Measurements from ENCODE around the gene GNPTG. TPM values are rescaled to one million over a fixed set of nuclear protein-coding genes. Genes with fewer than 3 reads are reported as not detected.

Gene GNPTG
- total and polyA plus RNA-seq, 2 donors (not counting 3 experiments of a cell fraction or from before 2014, with no cell fraction given): 51.6 to 109 TPM

- no peak overlapping the region for H2AFZ ChIP-seq (ENCODE audit: low read depth, low read length)
- H3K4me2 ChIP-seq (ENCODE audit: insufficient read depth, low read length): no peak overlapping the region
- H3K9me1 ChIP-seq (replicated peaks; ENCODE audit: control insufficient read depth, extremely low read depth, insufficient read depth, low read length): no peaks in the 10 kb centered on the region
- dilution Hi-C loops (cut with MboI; ENCODE audit: extremely low pct_ligation_motif_present, low sequenced_read_pairs) (no loop called here), intact Hi-C loops (cut with micrococcal nuclease) (no loop called here)
- no peaks in the 10 kb centered on the region for H3K9me3 ChIP-seq (replicated peaks; ENCODE audit: control insufficient read depth, insufficient read depth, low read length)
- no peak overlapping the region for H3K4me3 ChIP-seq (replicated peaks in 1 of 3; ENCODE audit: insufficient read depth in 1 of 3, low read depth in 1 of 3, low read length in 3 of 3)
- TF ChIP-seq FOS (IDR thresholded peaks at IDR 0.05; ENCODE audit: borderline replicate concordance, insufficient read depth, low read length) (no peak), MAX (IDR thresholded peaks at IDR 0.05; ENCODE audit: insufficient read depth, insufficient read length) (no peak), CTCF (IDR thresholded peaks at IDR 0.05; ENCODE audit: extremely low read depth in 1 of 2, insufficient read depth in 1 of 2, low read depth in 1 of 2, low read length in 2 of 2) (no peak), MYC (IDR thresholded peaks at IDR 0.05; ENCODE audit: low read depth, low read length) (no peak), JUN (IDR thresholded peaks at IDR 0.05; ENCODE audit: borderline replicate concordance, insufficient read depth, insufficient read length, low read depth) (no peak), POLR2AphosphoS5 (IDR thresholded peaks at IDR 0.05; ENCODE audit: insufficient read depth, low read depth, low read length) (no peak), POLR2A (IDR thresholded peaks at IDR 0.05; ENCODE audit: low read depth, low read length) (no peak), EZH2 (IDR thresholded peaks at IDR 0.05; ENCODE audit: borderline replicate concordance, low read depth, low read length, severe bottlenecking) (no peak), GATA2 (IDR thresholded peaks at IDR 0.05; ENCODE audit: insufficient read depth, insufficient read length, low read depth, low read length) (no peak)
- H3K36me3 ChIP-seq (ENCODE audit: control insufficient read depth in 2 of 2, extremely low read depth in 1 of 2, insufficient read depth in 2 of 2, low read length in 2 of 2): peaks cover 20 to 72% of the 10 kb centered on the region in 2 experiments
- POLR2A ChIA-PET: no interaction called here
- DNase-seq (ENCODE audit: low read depth, low spot score) (no peak), FAIRE-seq (no peak)
- no peaks in the 10 kb centered on the region for H4K20me1 ChIP-seq (replicated peaks; ENCODE audit: control insufficient read depth, extremely low read depth, insufficient read depth, low read length)
- no peaks in the 10 kb centered on the region for H3K27me3 ChIP-seq (ENCODE audit: control insufficient read depth in 2 of 2, insufficient read depth in 2 of 2, low read length in 2 of 2)
- no TSS peak for BruUV-seq (replicated peaks)
- no peak overlapping the region for H3K27ac ChIP-seq (ENCODE audit: insufficient read depth, low read depth, low read length)
- CTCF ChIA-PET: no interaction called here
- peaks cover 28% of the 10 kb centered on the region for H3K79me2 ChIP-seq (ENCODE audit: control insufficient read depth, insufficient read depth, low read length)
- H3K9ac ChIP-seq (replicated peaks; ENCODE audit: extremely low read depth, insufficient read depth, low read length): no peak overlapping the region
- H3K4me1 ChIP-seq (ENCODE audit: control insufficient read depth, extremely low read depth, insufficient read depth, low read length): no peaks in the 10 kb centered on the region
Observed at GRCh38 chr16:1320097-1320496, 31.6 kb upstream of the GNPTG start.
